Lung (tissue), 16 donors: ENCODE results near the gene CLASP1. TPM values are rescaled to one million over a fixed set of nuclear protein-coding genes. Genes with fewer than 3 reads are reported as not detected.

Experiments
- ATAC-seq: fragments of 200-7000 bp; cut with Tn5 transposase; one replicate; pipeline ENCODE4 v1.9.1; 2020; ENCODE audit warnings: moderate number of reproducible peaks; ENCODE audit not compliant: insufficient read depth, low FRiP score
- DNase-seq, 3 donors: peaks; one replicate each; pipeline ENCODE4 v3.0.0-alpha.2; 2013 to 2017
- H3K27ac ChIP-seq, 2 donors: one replicate each; pipeline ENCODE4 v1.5.1; 2013; ENCODE audit warnings: mild to moderate bottlenecking in 2 of 2, moderate library complexity in 2 of 2, control low read depth in 1 of 2, inconsistent platforms in 1 of 2, low read depth in 1 of 2, low read length in 1 of 2
- H3K27me3 ChIP-seq, 3 donors: one replicate each; pipeline ENCODE4 v1.5.1; 2013; ENCODE audit warnings: low read length in 2 of 3; ENCODE audit not compliant: control insufficient read depth in 3 of 3, insufficient read depth in 3 of 3
- H3K36me3 ChIP-seq, 4 donors: one replicate each; pipeline ENCODE4 v1.5.1; 2013; ENCODE audit warnings: low read length in 4 of 4, mild to moderate bottlenecking in 1 of 4, moderate library complexity in 1 of 4; ENCODE audit not compliant: control insufficient read depth in 4 of 4, insufficient read depth in 4 of 4
- H3K4me1 ChIP-seq, 5 donors: one replicate each; pipeline ENCODE4 v1.5.1; 2013; ENCODE audit warnings: low read length in 5 of 5, mild to moderate bottlenecking in 2 of 5, moderate library complexity in 1 of 5; ENCODE audit not compliant: control insufficient read depth in 5 of 5, insufficient read depth in 5 of 5
- H3K4me3 ChIP-seq: one replicate; pipeline ENCODE4 v1.5.1; 2013; ENCODE audit warnings: mild to moderate bottlenecking, control low read depth, moderate library complexity
- H3K9ac ChIP-seq, 2 donors: one replicate each; pipeline ENCODE4 v1.5.1; 2013; ENCODE audit warnings: low read length in 2 of 2, control low read depth in 1 of 2; ENCODE audit not compliant: insufficient read depth in 1 of 2
- H3K9me3 ChIP-seq, 4 donors: one replicate each; pipeline ENCODE4 v1.5.1; 2013; ENCODE audit warnings: low read length in 3 of 4, mild to moderate bottlenecking in 1 of 4, moderate library complexity in 1 of 4; ENCODE audit not compliant: control insufficient read depth in 4 of 4, insufficient read depth in 3 of 4
- WGBS, 2 donors: extraction: QIAGEN DNeasy Blood & Tissue Kit; methylation state at CpG; one replicate each; pipeline ENCODE4 v1.1.7; 2013; 5-methylcytosine and 5-hydroxymethylcytosine counted together
- long read RNA-seq, 5 donors: transcript quantifications; one replicate each; lab custom pipeline, GENCODE V29; 2026
- polyA plus RNA-seq, 2 donors: library from polyadenylated mRNA; stranded (reverse); fragments of 200-250 nt; gene quantifications; one replicate each; pipeline ENCODE4 v1.2.1, GENCODE V29; 2013
- total RNA-seq, 2 donors: library from RNA; depleted of rRNA in 1 of 2; stranded (reverse); fragments of >200 nt in 1 of 2; gene quantifications; one replicate each; pipeline ENCODE4 v1.2.1, GENCODE V29; 2014 to 2021
- TF ChIP-seq, protein P1 (sequence below): IDR thresholded peaks from 2 replicates; pipeline ENCODE4 v1.5.1; 2012; ENCODE audit warnings: mild to moderate bottlenecking; ENCODE audit errors: control extremely low read depth, extremely low read depth
- donor health status: control.
- donor health status: control.
- donor health status: Bipolar disorder and iron deficiency.
- donor health status: healthy.
- donor health status: DM: yes; HTN: yes; CAD: no.

The CLASP1 gene
- total RNA-seq, result 100 to 1,000 TPM in 1 of 2 donors, 10 to 100 TPM in 1; 48.7 to 128 TPM
- polyA plus RNA-seq, result 10 to 100 TPM in 1 of 2 donors, 1 to 10 TPM in 1; 7.4 to 12.6 TPM
- long read RNA-seq, donor 1, result 0 reads
- long read RNA-seq, donor 2, partial matches to known transcripts, result 5 of 6 reads
- long read RNA-seq, donor 2, other reads (novel, unspliced or antisense), result 0 of 6 reads
- long read RNA-seq, donor 3, result 0 reads
- long read RNA-seq, donor 4, result 0 reads
- long read RNA-seq, donor 5, partial matches to known transcripts, result 16 of 16 reads
- long read RNA-seq, donor 5, other reads (novel, unspliced or antisense), result 0 of 16 reads

DNA sequence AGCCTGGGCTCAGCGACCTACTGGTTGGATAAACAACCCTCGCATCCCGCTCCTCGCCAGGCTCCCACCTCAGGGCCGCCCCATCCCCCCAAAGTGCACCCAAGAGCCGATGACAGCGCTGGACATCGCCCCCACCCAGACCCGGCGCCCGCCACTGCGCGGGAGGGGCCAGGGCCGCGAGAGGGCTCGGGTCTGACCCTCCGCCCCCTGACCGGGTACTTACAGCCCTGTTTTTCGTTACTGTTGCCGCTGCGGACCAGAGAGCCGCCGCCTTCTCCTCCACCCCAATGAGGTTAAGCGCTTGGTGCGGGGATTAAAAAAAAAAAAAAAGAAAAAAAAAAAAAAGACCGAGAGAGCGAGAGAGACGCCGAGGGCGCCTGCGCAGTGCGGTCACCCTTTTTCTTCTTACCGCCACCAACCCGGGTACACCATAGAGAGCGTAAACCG lies at the start of gene CLASP1:
CLASP1 (minus strand) TSS at position 314 of the 447 bp plus-strand sequence. CDS start 43,567 bp downstream, outside the sequence.
- Histone ChIP-seq H3K9me3 (no peaks in the 10 kb centered on the region), H3K4me1 (peaks cover 1 to 27% (median 6%) of the 10 kb centered on the region in 5 donors), H3K36me3 (peaks cover 0 to 2% (median 0%) of the 10 kb centered on the region in 4 donors), H3K27me3 (no peaks in the 10 kb centered on the region), H3K9ac (peak within 1 kb of the TSS; percentile 92 to 97), H3K4me3 (peak within 1 kb of the TSS; percentile 83), H3K27ac (peak within 1 kb of the TSS; percentile 96 to 97)
- 0% methylated on average over 35 to 36 of the region's 36 CpGs for WGBS, 2 donors
- TF ChIP-seq, protein P1, sequence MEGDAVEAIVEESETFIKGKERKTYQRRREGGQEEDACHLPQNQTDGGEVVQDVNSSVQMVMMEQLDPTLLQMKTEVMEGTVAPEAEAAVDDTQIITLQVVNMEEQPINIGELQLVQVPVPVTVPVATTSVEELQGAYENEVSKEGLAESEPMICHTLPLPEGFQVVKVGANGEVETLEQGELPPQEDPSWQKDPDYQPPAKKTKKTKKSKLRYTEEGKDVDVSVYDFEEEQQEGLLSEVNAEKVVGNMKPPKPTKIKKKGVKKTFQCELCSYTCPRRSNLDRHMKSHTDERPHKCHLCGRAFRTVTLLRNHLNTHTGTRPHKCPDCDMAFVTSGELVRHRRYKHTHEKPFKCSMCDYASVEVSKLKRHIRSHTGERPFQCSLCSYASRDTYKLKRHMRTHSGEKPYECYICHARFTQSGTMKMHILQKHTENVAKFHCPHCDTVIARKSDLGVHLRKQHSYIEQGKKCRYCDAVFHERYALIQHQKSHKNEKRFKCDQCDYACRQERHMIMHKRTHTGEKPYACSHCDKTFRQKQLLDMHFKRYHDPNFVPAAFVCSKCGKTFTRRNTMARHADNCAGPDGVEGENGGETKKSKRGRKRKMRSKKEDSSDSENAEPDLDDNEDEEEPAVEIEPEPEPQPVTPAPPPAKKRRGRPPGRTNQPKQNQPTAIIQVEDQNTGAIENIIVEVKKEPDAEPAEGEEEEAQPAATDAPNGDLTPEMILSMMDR, result no peak
- ATAC-seq (peak; percentile 28), DNase-seq (no peak)

DNA sequence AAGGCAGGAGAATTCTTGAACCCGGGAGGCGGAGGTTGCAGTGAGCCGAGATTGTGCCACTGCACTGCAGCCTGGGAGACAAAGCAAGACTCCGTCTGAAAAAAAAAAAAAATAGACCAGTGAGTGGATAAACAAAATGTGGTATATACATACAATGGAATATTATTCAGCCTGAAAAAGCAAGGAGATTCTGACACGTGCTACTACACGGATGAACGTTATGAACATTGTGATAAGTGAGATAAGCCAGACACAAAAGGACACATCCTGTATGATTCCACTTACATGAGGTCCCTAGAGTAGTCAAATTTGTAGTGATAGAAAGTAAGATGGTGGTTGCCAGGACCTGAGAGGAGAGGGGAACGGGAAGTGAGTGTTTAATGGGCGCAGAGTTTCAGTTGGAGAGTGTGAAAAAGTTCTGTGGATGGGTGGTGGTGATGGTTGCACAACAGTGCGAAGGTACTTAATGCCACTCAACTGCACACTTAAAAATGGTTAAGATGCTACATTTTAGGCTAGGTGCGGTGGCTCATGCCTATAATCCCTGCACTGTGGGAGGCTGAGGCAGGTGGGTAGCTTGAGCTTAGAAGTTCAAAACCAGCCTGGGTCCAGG lies 49.2 kb upstream of the CLASP1 start:
- no peaks in the 10 kb centered on the region for H3K27me3 ChIP-seq
- ATAC-seq (no peak), DNase-seq (no peak)
- TF ChIP-seq, protein P1, result no peak
- H3K9ac ChIP-seq, result no peak overlapping the region
- no peak overlapping the region for H3K4me3 ChIP-seq
- H3K4me1 ChIP-seq, result peaks cover 0 to 15% (median 9%) of the 10 kb centered on the region in 5 donors
- H3K27ac ChIP-seq, result no peak overlapping the region
- 67 to 73% methylated on average over 11 of the region's 11 CpGs for WGBS, 2 donors
- no peaks in the 10 kb centered on the region for H3K36me3 ChIP-seq
- no peaks in the 10 kb centered on the region for H3K9me3 ChIP-seq

- peak; percentile 36 to 68 (median 39) for DNase-seq
- no peaks in the 10 kb centered on the region for H3K36me3 ChIP-seq
- no peak for ATAC-seq
- 33 to 45% methylated on average over 4 of the region's 4 CpGs for WGBS, 2 donors
- H3K9me3 ChIP-seq, result no peaks in the 10 kb centered on the region
- no peaks in the 10 kb centered on the region for H3K27me3 ChIP-seq
- H3K27ac ChIP-seq, result peak overlapping the region in 1 of 2 donors; percentile 46
- H3K9ac ChIP-seq, result no peak overlapping the region
- TF ChIP-seq, protein P1, result no peak
- H3K4me3 ChIP-seq, result no peak overlapping the region
- peaks cover 0 to 15% (median 9%) of the 10 kb centered on the region in 5 donors for H3K4me1 ChIP-seq
Measured at GRCh38 chr2:121697108-121697631, 47.9 kb upstream of the CLASP1 start.
